GM21390 (cell line): ENCODE results near the gene RAET1E.
"Not testable (repeated sequence)": the region's sequence is repeated elsewhere in the genome, so short reads cannot be mapped to it uniquely, and the experiment has no call there.

ENCODE experiments used
- ATAC-seq: cut with Tn5 transposase; IDR thresholded peaks from one replicate; pipeline ENCODE4 v1.9.1; 2021; ENCODE audit not compliant: unreplicated experiment

Gene RAET1E

GRCh38 chr6:149891864-149892263, 6.0 kb downstream of the RAET1E start:
- ATAC-seq, result not testable (repeated sequence)

GRCh38 chr6:149891259-149891658, 6.7 kb downstream of the RAET1E start:
- no peak for ATAC-seq

GRCh38 chr6:149890629-149891045, 7.3 kb downstream of the RAET1E start:
- no peak for ATAC-seq

- no peak for ATAC-seq
These were observed 8.6 kb downstream of the RAET1E start for GRCh38 chr6:149889326-149889725.

GRCh38 chr6:149888659-149889058, 9.3 kb downstream of the RAET1E start:
- no peak for ATAC-seq

- ATAC-seq, result no peak
These were observed 9.8 kb downstream of the RAET1E start for GRCh38 chr6:149888093-149888492.

GRCh38 chr6:149887343-149887742, 10.6 kb downstream of the RAET1E start:
- no peak for ATAC-seq

- no peak for ATAC-seq
These were observed 12.0 kb downstream of the RAET1E start for GRCh38 chr6:149885888-149886287.

GRCh38 chr6:149884617-149885016, 13.3 kb downstream of the RAET1E start:
- no peak for ATAC-seq

GRCh38 chr6:149884215-149884614, 13.7 kb downstream of the RAET1E start:
- no peak for ATAC-seq

- ATAC-seq, result no peak
These were observed 16.1 kb downstream of the RAET1E start for GRCh38 chr6:149881860-149882259.

GRCh38 chr6:149881066-149881766, 16.7 kb downstream of the RAET1E start:
- no peak for ATAC-seq

- ATAC-seq, result no peak
These were observed 20.3 kb downstream of the RAET1E start for GRCh38 chr6:149877659-149878058.

- ATAC-seq, result no peak
These were observed 21.5 kb downstream of the RAET1E start for GRCh38 chr6:149876241-149876933.

GRCh38 chr6:149872233-149872632, 25.7 kb downstream of the RAET1E start:
- no peak for ATAC-seq

- ATAC-seq, result no peak
These were observed 26.7 kb downstream of the RAET1E start for GRCh38 chr6:149871182-149871581.

- no peak for ATAC-seq
These were observed 28.5 kb downstream of the RAET1E start for GRCh38 chr6:149869275-149869892.

GRCh38 chr6:149867876-149868640, 29.9 kb downstream of the RAET1E start:
- no peak for ATAC-seq

- no peak for ATAC-seq
These were observed 33.1 kb downstream of the RAET1E start for GRCh38 chr6:149864578-149865535.
